ENCODE results near the gene PCNX2.

The PCNX2 gene

GRCh38 chr1:232983817-232984567, 311.5 kb downstream of the PCNX2 start:
- H3K4me3 ChIP-seq (ENCODE audit: low read depth in 1 of 5, low read length in 5 of 5): no peak overlapping the region
- peaks cover 0 to 14% (median 5%) of the 10 kb centered on the region in 5 donors for H3K36me3 ChIP-seq (ENCODE audit: control insufficient read depth in 5 of 5, insufficient read depth in 5 of 5, low read length in 5 of 5)
- H3K9ac ChIP-seq (ENCODE audit: low read length in 5 of 5): no peak overlapping the region
- no peaks in the 10 kb centered on the region for H3K9me3 ChIP-seq (ENCODE audit: control insufficient read depth in 5 of 5, low read length in 5 of 5)
- H3K4me1 ChIP-seq (ENCODE audit: control insufficient read depth in 5 of 5, insufficient read depth in 5 of 5, low read length in 5 of 5): peaks cover 0 to 9% (median 6%) of the 10 kb centered on the region in 5 donors
- no peak overlapping the region for H3K27ac ChIP-seq (ENCODE audit: low read depth, low read length)
- H3K27me3 ChIP-seq (ENCODE audit: control insufficient read depth in 5 of 5, insufficient read depth in 4 of 5, low read length in 5 of 5): no peaks in the 10 kb centered on the region

- no peaks in the 10 kb centered on the region for H3K27me3 ChIP-seq (ENCODE audit: control insufficient read depth in 5 of 5, insufficient read depth in 4 of 5, low read length in 5 of 5)
- H3K4me3 ChIP-seq (ENCODE audit: low read depth in 1 of 5, low read length in 5 of 5): no peak overlapping the region
- H3K9me3 ChIP-seq (ENCODE audit: control insufficient read depth in 5 of 5, low read length in 5 of 5): no peaks in the 10 kb centered on the region
- peaks cover 0 to 14% (median 5%) of the 10 kb centered on the region in 5 donors for H3K36me3 ChIP-seq (ENCODE audit: control insufficient read depth in 5 of 5, insufficient read depth in 5 of 5, low read length in 5 of 5)
- H3K9ac ChIP-seq (ENCODE audit: low read length in 5 of 5): no peak overlapping the region
- H3K27ac ChIP-seq (ENCODE audit: low read depth, low read length): no peak overlapping the region
- peaks cover 0 to 9% (median 6%) of the 10 kb centered on the region in 5 donors for H3K4me1 ChIP-seq (ENCODE audit: control insufficient read depth in 5 of 5, insufficient read depth in 5 of 5, low read length in 5 of 5)
These were observed 312.1 kb downstream of the PCNX2 start for GRCh38 chr1:232983375-232983774.

GRCh38 chr1:232982238-232982944, 313.1 kb downstream of the PCNX2 start:
- no peak overlapping the region for H3K27ac ChIP-seq (ENCODE audit: low read depth, low read length)
- peaks cover 0 to 21% (median 5%) of the 10 kb centered on the region in 5 donors for H3K36me3 ChIP-seq (ENCODE audit: control insufficient read depth in 5 of 5, insufficient read depth in 5 of 5, low read length in 5 of 5)

GRCh38 chr1:232980986-232981560, 314.5 kb downstream of the PCNX2 start:
- Histone ChIP-seq H3K4me1 (ENCODE audit: control insufficient read depth in 5 of 5, insufficient read depth in 5 of 5, low read length in 5 of 5) (peaks cover 0 to 10% (median 7%) of the 10 kb centered on the region in 5 donors), H3K4me3 (ENCODE audit: low read depth in 1 of 5, low read length in 5 of 5) (no peak overlapping the region), H3K9me3 (ENCODE audit: control insufficient read depth in 5 of 5, low read length in 5 of 5) (no peaks in the 10 kb centered on the region), H3K27me3 (ENCODE audit: control insufficient read depth in 5 of 5, insufficient read depth in 4 of 5, low read length in 5 of 5) (no peaks in the 10 kb centered on the region), H3K27ac (ENCODE audit: low read depth, low read length) (no peak overlapping the region), H3K36me3 (ENCODE audit: control insufficient read depth in 5 of 5, insufficient read depth in 5 of 5, low read length in 5 of 5) (peaks cover 0 to 33% (median 15%) of the 10 kb centered on the region in 5 donors), H3K9ac (ENCODE audit: low read length in 5 of 5) (no peak overlapping the region)

More at GRCh38 chr1:232982238-232982944, 313.1 kb downstream of the PCNX2 start:
- Histone ChIP-seq H3K9ac (ENCODE audit: low read length in 5 of 5) (no peak overlapping the region), H3K4me3 (ENCODE audit: low read depth in 1 of 5, low read length in 5 of 5) (no peak overlapping the region), H3K4me1 (ENCODE audit: control insufficient read depth in 5 of 5, insufficient read depth in 5 of 5, low read length in 5 of 5) (peaks cover 0 to 9% (median 6%) of the 10 kb centered on the region in 5 donors), H3K9me3 (ENCODE audit: control insufficient read depth in 5 of 5, low read length in 5 of 5) (no peaks in the 10 kb centered on the region), H3K27me3 (ENCODE audit: control insufficient read depth in 5 of 5, insufficient read depth in 4 of 5, low read length in 5 of 5) (no peaks in the 10 kb centered on the region)

- H3K4me3 ChIP-seq (ENCODE audit: low read depth in 1 of 5, low read length in 5 of 5): no peak overlapping the region
- no peak overlapping the region for H3K27ac ChIP-seq (ENCODE audit: low read depth, low read length)
- H3K9me3 ChIP-seq (ENCODE audit: control insufficient read depth in 5 of 5, low read length in 5 of 5): no peaks in the 10 kb centered on the region
- peaks cover 0 to 28% (median 13%) of the 10 kb centered on the region in 5 donors for H3K36me3 ChIP-seq (ENCODE audit: control insufficient read depth in 5 of 5, insufficient read depth in 5 of 5, low read length in 5 of 5)
- no peaks in the 10 kb centered on the region for H3K27me3 ChIP-seq (ENCODE audit: control insufficient read depth in 5 of 5, insufficient read depth in 4 of 5, low read length in 5 of 5)
- no peak overlapping the region for H3K9ac ChIP-seq (ENCODE audit: low read length in 5 of 5)
- peaks cover 0 to 16% (median 9%) of the 10 kb centered on the region in 5 donors for H3K4me1 ChIP-seq (ENCODE audit: control insufficient read depth in 5 of 5, insufficient read depth in 5 of 5, low read length in 5 of 5)
These were observed 315.1 kb downstream of the PCNX2 start for GRCh38 chr1:232980355-232980978.

- Histone ChIP-seq H3K36me3 (ENCODE audit: control insufficient read depth in 5 of 5, insufficient read depth in 5 of 5, low read length in 5 of 5) (peaks cover 0 to 27% (median 13%) of the 10 kb centered on the region in 5 donors), H3K9me3 (ENCODE audit: control insufficient read depth in 5 of 5, low read length in 5 of 5) (no peaks in the 10 kb centered on the region), H3K9ac (ENCODE audit: low read length in 5 of 5) (no peak overlapping the region), H3K4me3 (ENCODE audit: low read depth in 1 of 5, low read length in 5 of 5) (no peak overlapping the region), H3K4me1 (ENCODE audit: control insufficient read depth in 5 of 5, insufficient read depth in 5 of 5, low read length in 5 of 5) (peaks cover 0 to 24% (median 12%) of the 10 kb centered on the region in 5 donors), H3K27ac (ENCODE audit: low read depth, low read length) (no peak overlapping the region), H3K27me3 (ENCODE audit: control insufficient read depth in 5 of 5, insufficient read depth in 4 of 5, low read length in 5 of 5) (no peaks in the 10 kb centered on the region)
These were observed 316.0 kb downstream of the PCNX2 start for GRCh38 chr1:232979558-232979957.

- no peak overlapping the region for H3K27ac ChIP-seq (ENCODE audit: low read depth, low read length)
- H3K9ac ChIP-seq (ENCODE audit: low read length in 5 of 5): no peak overlapping the region
- no peaks in the 10 kb centered on the region for H3K27me3 ChIP-seq (ENCODE audit: control insufficient read depth in 5 of 5, insufficient read depth in 4 of 5, low read length in 5 of 5)
- H3K36me3 ChIP-seq (ENCODE audit: control insufficient read depth in 5 of 5, insufficient read depth in 5 of 5, low read length in 5 of 5): peaks cover 2 to 22% (median 10%) of the 10 kb centered on the region in 5 donors
- no peak overlapping the region for H3K4me3 ChIP-seq (ENCODE audit: low read depth in 1 of 5, low read length in 5 of 5)
- H3K9me3 ChIP-seq (ENCODE audit: control insufficient read depth in 5 of 5, low read length in 5 of 5): peaks cover 2 to 3% (median 3%) of the 10 kb centered on the region in 5 donors
- H3K4me1 ChIP-seq (ENCODE audit: control insufficient read depth in 5 of 5, insufficient read depth in 5 of 5, low read length in 5 of 5): peaks cover 0 to 24% (median 12%) of the 10 kb centered on the region in 5 donors
These were observed 316.7 kb downstream of the PCNX2 start for GRCh38 chr1:232978815-232979214.

GRCh38 chr1:232978091-232978634, 317.4 kb downstream of the PCNX2 start:
- no peak overlapping the region for H3K9ac ChIP-seq (ENCODE audit: low read length in 5 of 5)
- H3K27me3 ChIP-seq (ENCODE audit: control insufficient read depth in 5 of 5, insufficient read depth in 4 of 5, low read length in 5 of 5): no peaks in the 10 kb centered on the region
- H3K4me1 ChIP-seq (ENCODE audit: control insufficient read depth in 5 of 5, insufficient read depth in 5 of 5, low read length in 5 of 5): peaks cover 0 to 24% (median 12%) of the 10 kb centered on the region in 5 donors
- H3K9me3 ChIP-seq (ENCODE audit: control insufficient read depth in 5 of 5, low read length in 5 of 5): peaks cover 2 to 6% (median 5%) of the 10 kb centered on the region in 5 donors
- H3K4me3 ChIP-seq (ENCODE audit: low read depth in 1 of 5, low read length in 5 of 5): no peak overlapping the region
- no peak overlapping the region for H3K27ac ChIP-seq (ENCODE audit: low read depth, low read length)
- H3K36me3 ChIP-seq (ENCODE audit: control insufficient read depth in 5 of 5, insufficient read depth in 5 of 5, low read length in 5 of 5): peaks cover 6 to 25% (median 10%) of the 10 kb centered on the region in 5 donors

GRCh38 chr1:232974971-232975370, 320.6 kb downstream of the PCNX2 start:
- H3K4me1 ChIP-seq (ENCODE audit: control insufficient read depth in 5 of 5, insufficient read depth in 5 of 5, low read length in 5 of 5): peaks cover 0 to 16% (median 8%) of the 10 kb centered on the region in 5 donors
- no peak overlapping the region for H3K27ac ChIP-seq (ENCODE audit: low read depth, low read length)
- H3K4me3 ChIP-seq (ENCODE audit: low read depth in 1 of 5, low read length in 5 of 5): no peak overlapping the region
- no peaks in the 10 kb centered on the region for H3K27me3 ChIP-seq (ENCODE audit: control insufficient read depth in 5 of 5, insufficient read depth in 4 of 5, low read length in 5 of 5)
- peaks cover 2 to 8% (median 5%) of the 10 kb centered on the region in 5 donors for H3K9me3 ChIP-seq (ENCODE audit: control insufficient read depth in 5 of 5, low read length in 5 of 5)
- H3K9ac ChIP-seq (ENCODE audit: low read length in 5 of 5): no peak overlapping the region
- peaks cover 7 to 56% (median 34%) of the 10 kb centered on the region in 5 donors for H3K36me3 ChIP-seq (ENCODE audit: control insufficient read depth in 5 of 5, insufficient read depth in 5 of 5, low read length in 5 of 5)

Data from subcutaneous abdominal adipose tissue (tissue), 5 donors.